ENCODE measurements around the gene DZIP1L.

- no peak for TF ChIP-seq NFYB (CRISPR knock-in tag; conservative IDR thresholded peaks at IDR 0.05; ENCODE audit: low read depth)
- TF ChIP-seq ZNF121 (CRISPR knock-in tag; IDR thresholded peaks at IDR 0.05): no peak
- no peak for TF ChIP-seq CTCF (IDR thresholded peaks at IDR 0.05)
- no peak for TF ChIP-seq ATF3 (CRISPR knock-in tag; conservative IDR thresholded peaks at IDR 0.05)
- TF ChIP-seq ZNF423 (CRISPR knock-in tag; IDR thresholded peaks at IDR 0.05): no peak
- TF ChIP-seq SP1 (CRISPR knock-in tag; conservative IDR thresholded peaks at IDR 0.05): no peak
Observed at GRCh38 chr3:138154534-138154933, 39.1 kb upstream of the DZIP1L start.
